OCI-LY1 (cell line): ENCODE results near the gene NFASC.

Experiments
- H2AFZ ChIP-seq: fragments of 200-600 bp; sonication (generic), shearing (Covaris generic); 2 replicates; pipeline ENCODE4 v1.6.0; 2014; ENCODE audit warnings: antibody characterized with exemption, mild to moderate bottlenecking, low read length
- H3F3A ChIP-seq: fragments of 200-600 bp; sonication (generic), shearing (Covaris generic); 2 replicates; pipeline ENCODE4 v1.6.0; 2014; ENCODE audit warnings: mild to moderate bottlenecking, antibody characterized with exemption, low read length, moderate library complexity; ENCODE audit not compliant: insufficient read depth
- H3K27ac ChIP-seq: fragments of 200-600 bp; sonication (generic); 2 replicates; pipeline ENCODE4 v1.5.1; 2014; ENCODE audit warnings: low read length, mixed run types, mild to moderate bottlenecking, low read depth; ENCODE audit not compliant: poor library complexity, severe bottlenecking
- H3K27me3 ChIP-seq: fragments of 200-600 bp; sonication (generic); 2 replicates; pipeline ENCODE4 v1.6.0; 2014; ENCODE audit warnings: antibody characterized with exemption, mild to moderate bottlenecking, low read length, moderate library complexity; ENCODE audit not compliant: insufficient read depth
- H3K36me3 ChIP-seq: fragments of 200-600 bp; sonication (generic); 2 replicates; pipeline ENCODE4 v1.6.1; 2014; ENCODE audit warnings: mild to moderate bottlenecking, antibody characterized with exemption, low read length, moderate library complexity, mixed read lengths; ENCODE audit not compliant: insufficient read depth
- H3K4me1 ChIP-seq: fragments of 200-600 bp; sonication (generic); 2 replicates; pipeline ENCODE4 v1.5.1; 2014; ENCODE audit warnings: mild to moderate bottlenecking, low read length, moderate library complexity; ENCODE audit not compliant: insufficient read depth, severe bottlenecking
- H3K4me2 ChIP-seq: fragments of 200-600 bp; sonication (generic), shearing (Covaris generic); 2 replicates; pipeline ENCODE4 v1.6.1; 2014; ENCODE audit warnings: low read length
- H3K4me3 ChIP-seq: fragments of 200-600 bp; sonication (generic); 2 replicates; pipeline ENCODE4 v1.5.1; 2014; ENCODE audit warnings: low read length, low read depth, mild to moderate bottlenecking, mixed read lengths; ENCODE audit not compliant: poor library complexity, severe bottlenecking
- H3K79me2 ChIP-seq: fragments of 200-600 bp; shearing (Covaris generic); 2 replicates; pipeline ENCODE4 v1.6.1; 2016; ENCODE audit warnings: mixed run types, low read length, mixed read lengths; ENCODE audit not compliant: insufficient read depth
- H3K9ac ChIP-seq: fragments of 200-600 bp; sonication (generic), shearing (Covaris generic); 2 replicates; pipeline ENCODE4 v1.6.1; 2014; ENCODE audit warnings: mild to moderate bottlenecking, low read length, mixed read lengths
- H3K9me2 ChIP-seq: fragments of 200-600 bp; sonication (generic), shearing (Covaris generic); 2 replicates; pipeline ENCODE4 v1.6.1; 2014; ENCODE audit warnings: low read depth, mild to moderate bottlenecking, low read length, mixed read lengths
- H3K9me3 ChIP-seq: fragments of 200-600 bp; shearing (Covaris generic); 2 replicates; pipeline ENCODE4 v1.6.1; 2014; ENCODE audit warnings: low read length, mixed read lengths
- H4K20me1 ChIP-seq: fragments of 200-600 bp; sonication (generic), shearing (Covaris generic); 2 replicates; pipeline ENCODE4 v1.6.0; 2016; ENCODE audit warnings: mild to moderate bottlenecking, low read length; ENCODE audit not compliant: insufficient read depth
- CTCF ChIP-seq: fragments of 200-600 bp; sonication (generic), shearing (Covaris generic); IDR thresholded peaks from 2 replicates; pipeline ENCODE4 v1.5.1; 2017; ENCODE audit warnings: mild to moderate bottlenecking, antibody characterized with exemption, low read length, moderate library complexity, mixed read lengths
- EZH2 ChIP-seq: fragments of 200-600 bp; sonication (generic), shearing (Covaris generic); IDR thresholded peaks from 2 replicates; pipeline ENCODE4 v1.8.0; 2017; ENCODE audit warnings: borderline replicate concordance, mixed run types, mild to moderate bottlenecking, antibody characterized with exemption, low read length, moderate library complexity, mixed read lengths

Gene NFASC

GRCh38 chr1:205049479-205049878 lies 178.8 kb downstream of the NFASC start:
- no peaks in the 10 kb centered on the region for H3K9me2 ChIP-seq
- H3K4me3 ChIP-seq, result no peak overlapping the region
- no peak overlapping the region for H3K4me2 ChIP-seq
- no peaks in the 10 kb centered on the region for H3K27me3 ChIP-seq
- no peak overlapping the region for H3K27ac ChIP-seq
- H3K4me1 ChIP-seq, result no peaks in the 10 kb centered on the region
- no peaks in the 10 kb centered on the region for H3K9me3 ChIP-seq
- no peak overlapping the region for H3K9ac ChIP-seq
- TF ChIP-seq EZH2, result no peak
- H4K20me1 ChIP-seq, result no peaks in the 10 kb centered on the region
- H3K36me3 ChIP-seq, result no peaks in the 10 kb centered on the region
- H2AFZ ChIP-seq, result no peak overlapping the region
- no peaks in the 10 kb centered on the region for H3K79me2 ChIP-seq
- H3F3A ChIP-seq, result no peaks in the 10 kb centered on the region

- Histone ChIP-seq H3K4me3 (no peak overlapping the region), H3K4me2 (no peak overlapping the region), H3K9me2 (no peaks in the 10 kb centered on the region), H4K20me1 (no peaks in the 10 kb centered on the region), H3K4me1 (no peaks in the 10 kb centered on the region), H3K9me3 (no peaks in the 10 kb centered on the region), H2AFZ (no peak overlapping the region), H3F3A (no peaks in the 10 kb centered on the region), H3K36me3 (no peaks in the 10 kb centered on the region), H3K9ac (no peak overlapping the region), H3K79me2 (no peaks in the 10 kb centered on the region), H3K27ac (no peak overlapping the region), H3K27me3 (peaks cover 7% of the 10 kb centered on the region; the same call in 1 of the 2 replicates)
- TF ChIP-seq CTCF (no peak), EZH2 (no peak)
Measured at GRCh38 chr1:205052690-205053089, 182.0 kb downstream of the NFASC start.

DNA sequence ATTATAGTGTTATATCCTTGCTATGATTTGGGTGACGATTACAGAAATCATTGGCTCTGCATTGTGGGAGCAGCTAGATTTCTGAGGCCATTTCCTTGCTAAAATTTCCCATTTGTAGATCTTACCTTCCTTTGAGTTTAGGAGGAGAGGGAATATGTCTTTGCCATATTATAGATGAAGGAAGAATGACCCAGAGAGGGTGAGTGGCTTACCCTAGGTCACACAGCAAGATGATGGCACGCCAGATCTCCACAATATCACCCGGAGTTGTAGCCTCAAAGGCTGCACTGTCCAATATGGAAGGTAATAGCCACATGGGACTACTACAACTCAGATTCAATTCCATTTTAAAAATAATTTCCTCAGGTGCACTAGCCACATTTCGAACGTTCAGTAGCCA lies 182.6 kb downstream of the NFASC start:
- TF ChIP-seq EZH2, result no peak
- no peak for TF ChIP-seq CTCF
- Histone ChIP-seq H3K79me2 (no peaks in the 10 kb centered on the region), H3K4me2 (no peak overlapping the region), H3K4me3 (no peak overlapping the region), H3K36me3 (no peaks in the 10 kb centered on the region), H3F3A (no peaks in the 10 kb centered on the region), H3K9ac (no peak overlapping the region), H3K9me3 (no peaks in the 10 kb centered on the region), H4K20me1 (no peaks in the 10 kb centered on the region), H3K9me2 (no peaks in the 10 kb centered on the region), H3K27me3 (peaks cover 7% of the 10 kb centered on the region; the same call in 1 of the 2 replicates), H3K4me1 (no peaks in the 10 kb centered on the region), H2AFZ (no peak overlapping the region), H3K27ac (no peak overlapping the region)

GRCh38 chr1:205054013-205054412 lies 183.4 kb downstream of the NFASC start:
- no peaks in the 10 kb centered on the region for H3K79me2 ChIP-seq
- H3K9me3 ChIP-seq, result no peaks in the 10 kb centered on the region
- TF ChIP-seq CTCF, result no peak
- H3K27ac ChIP-seq, result no peak overlapping the region
- H4K20me1 ChIP-seq, result no peaks in the 10 kb centered on the region
- no peaks in the 10 kb centered on the region for H3F3A ChIP-seq
- H3K27me3 ChIP-seq, result peaks cover 7% of the 10 kb centered on the region; the same call in 1 of the 2 replicates
- no peak overlapping the region for H3K9ac ChIP-seq
- no peaks in the 10 kb centered on the region for H3K4me1 ChIP-seq
- no peaks in the 10 kb centered on the region for H3K36me3 ChIP-seq
- no peaks in the 10 kb centered on the region for H3K9me2 ChIP-seq
- H3K4me2 ChIP-seq, result no peak overlapping the region
- no peak overlapping the region for H2AFZ ChIP-seq
- H3K4me3 ChIP-seq, result no peak overlapping the region
